ENCODE measurements around the gene GM2A.

GM2A gene

DNA sequence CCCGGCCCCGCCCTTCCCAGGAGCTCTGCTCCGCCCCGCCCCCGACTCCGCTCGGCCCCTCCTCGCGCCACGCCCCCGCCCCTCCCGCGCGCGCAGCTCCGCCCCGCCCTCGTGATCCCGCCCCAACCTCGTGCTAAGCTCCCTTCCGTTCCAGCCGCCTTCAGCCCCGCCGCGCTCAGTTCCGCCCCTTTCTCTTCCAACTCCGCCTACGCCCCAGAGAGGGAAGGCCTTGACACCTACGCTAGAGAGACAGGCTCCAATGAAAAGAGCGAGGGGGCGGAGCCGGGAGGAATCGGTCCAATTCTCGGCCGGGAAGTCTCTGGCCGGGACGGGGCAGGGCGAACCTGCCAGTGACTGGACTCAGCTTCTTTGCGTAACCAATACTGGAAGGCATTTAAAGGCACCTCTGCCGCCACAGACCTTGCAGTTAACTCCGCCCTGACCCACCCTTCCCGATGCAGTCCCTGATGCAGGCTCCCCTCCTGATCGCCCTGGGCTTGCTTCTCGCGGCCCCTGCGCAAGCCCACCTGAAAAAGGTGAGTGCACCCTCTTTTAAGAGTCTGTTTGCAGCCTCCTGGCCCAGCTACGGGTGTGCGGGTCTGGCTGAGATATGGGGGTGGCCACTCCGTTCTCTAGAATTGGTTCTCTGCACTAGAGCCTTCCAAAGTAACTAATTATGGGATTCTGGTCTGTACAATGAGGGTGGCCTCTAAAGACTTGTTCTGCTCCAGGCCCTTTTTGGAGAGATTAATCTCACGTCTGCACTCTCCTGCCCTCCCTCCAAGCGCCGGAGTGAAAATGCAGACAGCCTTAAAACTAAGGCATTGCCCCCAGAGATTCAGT lies at the start of gene GM2A:
Gene GM2A (plus strand): TSS at position 424 of the 843 bp plus-strand sequence. CDS start 32 bp downstream, at position 456.
- peak; percentile 97 for DNase-seq (ENCODE audit: low read depth, low spot score)
- H3K27ac ChIP-seq, result peak within 1 kb of the TSS; percentile 89

DNA sequence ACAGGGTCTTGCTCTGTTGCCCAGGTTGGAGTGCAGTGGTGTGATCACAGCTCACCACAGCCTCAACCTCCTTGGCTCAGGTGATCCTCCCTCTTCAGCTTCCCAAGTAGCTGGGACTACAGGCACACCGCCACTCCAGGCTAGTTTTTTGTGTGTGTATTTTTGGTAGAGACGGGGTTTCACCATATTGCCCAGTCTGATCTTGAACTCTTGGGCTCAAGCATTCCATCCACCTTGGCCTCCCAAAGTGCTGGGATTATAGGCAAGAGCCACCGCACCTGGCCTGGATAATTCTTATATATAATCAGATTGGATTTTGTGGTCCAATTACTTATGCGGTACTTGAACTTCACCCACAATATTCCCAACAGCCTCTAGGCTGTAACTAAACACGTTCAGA lies 48.9 kb upstream of the GM2A start:
- no peak overlapping the region for H3K27ac ChIP-seq
- no peak for DNase-seq (ENCODE audit: low read depth, low spot score)

DNA sequence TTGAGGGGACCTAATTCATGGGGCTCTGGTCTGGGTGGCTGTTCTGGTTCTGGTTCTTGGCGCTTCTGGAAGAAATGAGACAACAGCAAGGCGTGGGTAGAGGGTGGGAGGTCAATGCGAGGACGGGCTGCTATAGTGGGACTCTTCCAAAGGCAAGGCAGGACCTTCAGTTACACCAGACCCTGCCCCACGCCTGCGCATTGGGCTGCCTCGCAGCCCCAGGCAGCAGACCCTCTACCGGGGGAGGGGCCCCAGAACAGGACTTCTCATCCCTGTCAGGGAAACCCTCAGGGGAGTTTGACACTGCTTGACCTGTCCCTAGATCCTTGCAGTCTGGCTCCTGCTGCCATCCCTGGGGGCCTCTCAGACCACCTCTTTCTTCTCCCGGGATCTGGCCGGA lies 47.6 kb upstream of the GM2A start:
- no peak for DNase-seq (ENCODE audit: low read depth, low spot score)
- H3K27ac ChIP-seq, result no peak overlapping the region

DNA sequence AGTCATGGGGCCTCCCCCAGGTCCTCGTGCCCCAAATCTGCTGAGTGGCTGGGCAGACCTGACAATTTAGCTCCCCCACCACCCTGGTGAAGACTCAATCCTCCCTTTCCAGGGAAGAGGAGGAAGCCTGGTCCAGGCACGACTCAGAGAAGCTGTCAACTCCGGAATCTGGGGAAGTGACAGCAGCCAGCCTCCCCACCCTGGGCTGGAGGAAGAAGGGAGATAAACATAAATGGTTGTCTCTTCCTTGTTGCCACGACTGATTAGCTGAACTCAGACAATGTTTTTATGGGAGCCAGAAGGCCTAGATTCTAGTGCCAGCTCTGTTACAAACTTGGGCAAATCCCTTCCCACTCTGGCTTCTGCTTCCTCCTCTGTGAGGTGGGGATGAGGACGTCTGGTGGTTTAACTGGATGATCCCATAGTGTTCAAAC lies 44.5 kb upstream of the GM2A start:
- DNase-seq (ENCODE audit: low read depth, low spot score), result no peak
- no peak overlapping the region for H3K27ac ChIP-seq

DNA sequence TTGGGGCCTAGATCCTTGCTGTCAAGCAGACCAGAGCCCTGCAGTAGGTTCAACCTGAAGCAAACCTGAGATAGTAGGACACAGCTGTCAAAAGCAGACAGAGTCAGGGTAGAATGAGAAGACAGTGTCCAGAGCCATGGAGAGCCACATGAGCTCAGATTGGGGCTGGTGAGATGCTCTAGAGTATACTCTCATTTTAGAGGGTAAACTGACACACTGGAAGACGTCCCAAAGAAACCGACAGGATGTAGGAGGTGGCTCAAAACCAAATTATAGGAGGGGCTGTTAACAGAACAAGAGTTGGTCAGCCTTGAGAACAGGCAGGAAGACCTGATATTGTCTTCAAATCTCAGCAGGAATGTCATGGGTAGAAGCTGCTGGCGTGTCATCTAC lies 40.6 kb upstream of the GM2A start:
- DNase-seq (ENCODE audit: low read depth, low spot score), result no peak
- no peak overlapping the region for H3K27ac ChIP-seq

DNA sequence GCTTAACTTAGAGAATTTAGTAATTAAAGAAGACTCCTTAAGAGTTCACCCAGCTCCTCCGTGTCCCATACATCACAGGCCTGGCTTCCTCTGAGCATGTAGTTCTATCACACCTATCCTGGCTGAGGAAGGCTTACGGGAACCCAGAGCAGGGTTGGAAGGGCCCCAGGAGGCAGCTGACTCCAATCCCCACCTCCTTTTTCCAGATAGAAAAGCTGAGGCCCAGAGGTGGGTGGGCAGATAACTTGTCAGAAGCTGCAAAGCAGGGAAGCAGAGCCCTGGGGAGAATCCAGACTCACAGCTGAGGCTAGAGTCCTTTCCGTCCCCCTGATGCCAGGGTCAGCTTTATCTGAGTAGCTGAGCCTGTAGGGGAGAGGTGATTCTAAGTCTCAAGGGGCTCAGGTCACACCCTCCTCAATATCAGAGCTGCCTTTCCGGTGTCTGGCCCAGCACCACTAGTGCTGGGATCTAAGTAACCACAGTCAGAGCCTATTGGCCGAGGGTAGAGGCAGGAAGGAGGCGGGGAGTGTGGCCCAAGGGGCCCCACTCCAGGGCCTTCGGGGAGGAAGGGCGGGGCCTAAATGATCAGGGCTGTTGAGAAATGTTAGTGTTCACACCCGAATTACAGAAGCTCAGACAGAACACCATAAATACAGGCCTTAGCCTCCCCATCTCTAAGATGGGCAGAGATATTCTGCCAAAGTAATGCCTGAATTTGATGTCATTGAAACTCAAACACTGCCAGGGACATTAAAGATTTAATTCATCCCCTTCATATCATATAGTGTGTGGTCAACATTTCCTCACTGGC lies 39.0 kb upstream of the GM2A start:
- H3K27ac ChIP-seq, result no peak overlapping the region

DNA sequence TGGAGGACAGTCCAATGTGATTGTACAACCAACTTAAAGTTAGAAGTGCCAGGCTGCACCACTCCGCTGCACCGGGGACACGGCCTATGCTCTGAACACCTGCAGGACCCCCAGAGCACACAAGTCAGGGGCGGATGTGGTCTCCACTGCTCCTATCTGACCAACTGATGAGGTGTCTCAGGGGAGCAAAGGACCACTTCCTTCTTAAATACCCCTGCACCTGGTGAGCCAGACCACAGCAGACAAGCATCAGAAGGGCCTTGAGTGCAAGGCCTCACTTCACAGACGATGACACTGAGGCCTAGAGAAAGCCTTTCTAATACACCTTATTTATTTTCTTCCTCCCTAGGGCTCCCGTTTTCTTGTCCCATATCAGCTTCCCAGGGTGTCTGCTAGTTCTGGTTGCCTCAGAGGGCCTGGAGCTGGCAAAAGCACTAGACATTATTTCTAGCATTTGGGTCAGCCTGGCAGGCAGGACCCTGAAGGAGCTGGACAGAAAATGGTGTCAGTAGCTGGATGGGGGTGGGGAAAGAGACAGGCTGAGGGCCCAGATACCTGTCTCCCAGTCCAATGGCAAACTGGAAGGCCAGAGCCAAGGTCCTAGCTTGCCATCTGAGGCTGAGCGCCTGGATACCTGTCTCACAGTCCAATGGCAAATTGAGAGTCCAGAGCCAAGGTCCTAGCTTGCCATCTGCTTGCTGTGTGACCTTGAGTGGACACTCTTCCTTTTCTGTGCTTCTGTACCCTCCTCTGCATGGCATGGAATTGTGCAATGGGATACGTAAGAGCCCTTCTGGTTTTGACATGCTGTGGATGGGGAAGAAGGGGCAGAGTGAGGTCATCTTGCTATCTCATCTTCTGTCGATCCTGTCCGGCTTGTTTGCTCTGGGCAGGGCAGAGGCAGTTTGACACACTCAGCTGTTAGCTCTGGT lies 38.1 kb upstream of the GM2A start:
- no peak overlapping the region for H3K27ac ChIP-seq
- DNase-seq (ENCODE audit: low read depth, low spot score), result no peak

More for the DNA sequence above, 39.0 kb upstream of the GM2A start:
- DNase-seq (ENCODE audit: low read depth, low spot score), result no peak

DNA sequence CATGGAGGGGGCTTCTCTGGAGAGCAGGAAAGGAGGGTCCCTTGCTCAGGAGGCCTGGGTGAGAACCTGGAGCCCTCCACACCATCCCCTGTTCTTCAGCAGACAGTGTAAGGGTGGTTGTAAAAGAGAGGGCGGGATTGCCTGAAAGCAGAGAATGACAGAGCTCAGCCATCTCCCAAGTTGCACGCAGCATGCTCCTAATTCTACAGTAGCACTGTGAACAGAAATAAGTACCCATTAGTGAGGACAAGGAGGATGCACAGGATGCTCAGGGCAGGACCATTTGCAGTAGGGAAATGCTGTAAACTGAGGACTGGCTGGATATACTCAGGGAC lies 37.5 kb upstream of the GM2A start:
- no peak overlapping the region for H3K27ac ChIP-seq
- DNase-seq (ENCODE audit: low read depth, low spot score), result no peak

DNA sequence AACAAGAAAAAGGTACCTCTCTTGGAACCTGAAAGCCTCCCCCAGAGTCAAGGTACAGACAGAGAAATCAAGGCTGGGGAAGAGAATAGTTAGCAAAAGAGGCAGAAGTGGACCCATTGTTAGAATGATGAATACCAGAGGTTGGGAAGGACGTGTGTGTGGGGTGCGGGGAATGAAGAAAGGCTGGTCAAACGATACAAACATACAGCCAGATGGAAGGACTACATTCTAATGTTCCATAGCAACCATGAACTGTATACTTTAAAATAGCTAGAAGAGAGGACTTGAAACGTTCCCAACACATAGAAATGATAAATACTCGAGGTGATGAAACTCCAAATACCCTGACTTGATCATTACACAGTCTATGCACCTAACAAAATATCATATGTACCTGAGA lies 36.2 kb upstream of the GM2A start:
- H3K27ac ChIP-seq, result no peak overlapping the region
- DNase-seq (ENCODE audit: low read depth, low spot score), result no peak

DNA sequence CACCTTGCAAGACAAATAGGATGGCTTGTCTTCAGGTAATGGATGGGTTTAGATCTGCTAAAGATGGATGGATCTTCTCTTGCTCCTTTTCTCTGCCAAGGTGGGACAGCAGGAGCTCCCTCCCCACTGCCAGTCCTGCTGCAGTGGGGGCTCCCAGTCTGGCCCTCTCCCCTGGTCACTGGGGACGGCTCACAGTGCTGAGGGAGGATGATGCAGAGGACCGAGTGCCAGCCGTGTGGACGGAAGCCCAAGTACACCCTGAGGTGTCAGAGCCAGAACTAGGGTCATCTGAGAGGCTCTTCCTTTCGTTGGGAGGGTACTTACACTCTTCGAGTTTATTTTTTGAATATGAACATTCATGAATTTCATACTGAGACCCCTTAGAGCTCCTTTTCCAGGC lies 34.8 kb upstream of the GM2A start:
- DNase-seq (ENCODE audit: low read depth, low spot score), result no peak
- no peak overlapping the region for H3K27ac ChIP-seq

DNA sequence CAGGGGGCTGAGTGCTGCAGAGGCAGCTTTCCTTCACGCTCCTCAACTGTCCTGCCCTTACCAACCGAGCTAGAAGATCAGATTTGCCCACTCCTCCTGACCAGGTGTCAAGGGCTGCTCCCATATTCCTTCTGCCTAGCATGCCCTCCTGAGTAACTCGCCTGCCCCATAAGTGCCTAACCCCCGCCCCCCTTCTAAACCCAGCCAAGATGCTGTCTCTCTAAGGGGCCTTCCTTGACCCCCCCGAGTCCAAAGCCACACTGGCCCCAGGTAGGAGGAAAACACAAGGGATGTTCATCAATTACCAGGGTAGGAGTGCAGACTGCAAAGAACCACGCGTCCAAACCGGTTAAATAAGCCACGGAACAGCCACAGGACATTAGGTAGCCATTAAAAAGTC lies 33.8 kb upstream of the GM2A start:
- H3K27ac ChIP-seq, result no peak overlapping the region
- no peak for DNase-seq (ENCODE audit: low read depth, low spot score)

DNA sequence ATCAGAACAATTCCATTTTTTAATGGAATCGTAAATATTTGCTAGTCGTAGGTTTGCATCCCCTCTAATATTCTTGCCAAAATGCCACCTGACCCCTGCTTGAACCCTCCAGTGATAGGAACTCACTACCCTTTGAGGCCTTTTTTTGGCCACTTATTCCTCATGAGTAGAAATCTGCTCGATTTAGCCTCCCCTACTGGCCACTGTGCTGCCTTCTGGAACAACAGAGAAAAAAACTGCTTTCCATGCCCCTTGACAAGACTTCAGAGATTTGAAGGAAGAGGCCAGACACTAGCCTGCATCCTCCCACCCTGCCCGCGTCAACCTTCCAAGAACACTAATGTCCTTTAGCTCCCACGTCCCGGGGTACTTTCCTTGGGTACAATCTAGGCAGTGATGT lies 33.2 kb upstream of the GM2A start:
- no peak for DNase-seq (ENCODE audit: low read depth, low spot score)
- no peak overlapping the region for H3K27ac ChIP-seq

DNA sequence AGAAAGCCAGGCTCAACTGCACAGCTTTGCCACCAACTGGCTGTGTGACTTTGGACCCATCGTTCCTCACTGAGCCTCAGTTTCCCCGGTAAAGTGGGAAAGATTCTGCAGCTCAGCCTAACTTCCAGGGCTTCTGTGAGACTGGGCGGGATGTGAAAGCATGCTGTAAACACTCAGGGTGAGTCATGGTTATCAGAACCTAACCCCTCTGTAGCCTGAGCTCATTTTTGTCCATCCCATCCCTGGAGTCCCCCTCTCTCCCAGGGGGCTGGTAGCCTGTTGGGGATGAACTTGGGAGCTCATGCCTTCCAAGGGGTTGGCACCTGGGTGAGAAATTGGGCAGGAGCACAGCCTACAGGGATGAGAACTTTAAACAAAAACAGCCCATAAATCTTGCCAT lies 31.4 kb upstream of the GM2A start:
- no peak overlapping the region for H3K27ac ChIP-seq
- no peak for DNase-seq (ENCODE audit: low read depth, low spot score)

DNA sequence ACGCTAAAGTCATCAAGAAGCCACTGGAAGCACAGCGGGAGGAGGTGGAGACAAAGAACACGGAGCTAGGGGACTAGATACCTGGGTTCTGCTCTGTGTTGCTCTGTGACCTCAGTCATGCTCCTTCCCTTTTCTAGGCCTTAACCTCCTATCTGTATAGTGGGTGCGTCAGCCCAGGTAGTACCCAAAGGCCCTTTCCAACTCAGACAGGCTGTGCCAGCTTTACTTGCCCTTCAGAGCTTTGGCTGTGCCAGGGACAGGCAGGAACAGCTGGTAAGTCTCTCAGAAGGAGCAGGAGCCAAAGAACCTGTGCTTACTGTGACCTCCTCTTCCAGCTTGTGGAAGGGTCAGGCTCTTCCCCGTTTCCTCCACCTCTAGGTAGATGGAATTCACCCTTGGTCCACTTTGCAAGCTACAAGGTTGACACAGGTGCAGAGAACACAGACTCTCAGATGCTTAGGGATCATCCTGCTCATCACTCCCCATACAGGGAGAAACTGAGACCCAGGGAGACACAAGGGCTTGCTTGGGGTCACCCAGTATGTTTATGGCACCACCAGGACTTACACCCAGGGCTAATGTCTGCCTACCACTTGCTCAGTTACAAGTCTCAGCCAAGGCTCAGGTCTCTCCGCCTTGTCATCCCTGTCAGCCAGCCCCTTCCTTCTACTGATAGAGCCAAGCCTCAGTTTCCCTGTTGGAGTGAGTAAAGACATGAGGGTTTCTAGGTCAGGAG lies 30.8 kb upstream of the GM2A start:
- DNase-seq (ENCODE audit: low read depth, low spot score), result no peak
- no peak overlapping the region for H3K27ac ChIP-seq

DNA sequence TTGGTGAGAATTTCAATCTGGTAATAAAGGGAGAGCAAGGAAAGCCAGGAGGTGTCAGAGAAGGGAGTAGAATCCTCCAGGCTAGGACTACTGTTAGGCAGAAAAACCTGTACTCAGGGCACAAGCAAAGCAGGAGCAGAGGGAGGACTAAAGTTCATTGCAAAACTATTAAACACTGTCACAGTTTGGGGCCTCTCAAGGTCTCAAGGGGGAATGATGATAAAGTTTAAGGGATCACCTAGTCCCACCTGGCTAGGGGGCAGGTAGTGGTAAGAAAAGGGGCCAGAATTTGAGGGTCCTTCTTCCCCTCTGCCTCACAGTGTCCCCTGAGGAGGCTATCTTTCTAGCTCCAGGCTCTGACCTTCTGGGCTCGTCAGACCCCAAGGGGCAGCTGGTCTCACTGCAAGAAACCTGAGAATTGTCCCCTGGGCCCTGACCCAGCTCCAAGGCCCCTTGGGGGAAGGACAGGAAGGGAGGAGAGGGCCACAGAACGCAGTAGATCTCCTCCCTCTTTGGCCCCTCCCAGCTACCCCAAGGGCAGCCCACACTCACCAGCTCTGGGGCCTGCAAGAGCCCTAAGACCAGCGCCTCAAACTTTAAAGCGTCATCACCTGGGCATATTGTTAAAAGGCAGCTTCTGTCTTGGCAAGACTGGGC lies 30.1 kb upstream of the GM2A start:
- no peak for DNase-seq (ENCODE audit: low read depth, low spot score)
- no peak overlapping the region for H3K27ac ChIP-seq

DNA sequence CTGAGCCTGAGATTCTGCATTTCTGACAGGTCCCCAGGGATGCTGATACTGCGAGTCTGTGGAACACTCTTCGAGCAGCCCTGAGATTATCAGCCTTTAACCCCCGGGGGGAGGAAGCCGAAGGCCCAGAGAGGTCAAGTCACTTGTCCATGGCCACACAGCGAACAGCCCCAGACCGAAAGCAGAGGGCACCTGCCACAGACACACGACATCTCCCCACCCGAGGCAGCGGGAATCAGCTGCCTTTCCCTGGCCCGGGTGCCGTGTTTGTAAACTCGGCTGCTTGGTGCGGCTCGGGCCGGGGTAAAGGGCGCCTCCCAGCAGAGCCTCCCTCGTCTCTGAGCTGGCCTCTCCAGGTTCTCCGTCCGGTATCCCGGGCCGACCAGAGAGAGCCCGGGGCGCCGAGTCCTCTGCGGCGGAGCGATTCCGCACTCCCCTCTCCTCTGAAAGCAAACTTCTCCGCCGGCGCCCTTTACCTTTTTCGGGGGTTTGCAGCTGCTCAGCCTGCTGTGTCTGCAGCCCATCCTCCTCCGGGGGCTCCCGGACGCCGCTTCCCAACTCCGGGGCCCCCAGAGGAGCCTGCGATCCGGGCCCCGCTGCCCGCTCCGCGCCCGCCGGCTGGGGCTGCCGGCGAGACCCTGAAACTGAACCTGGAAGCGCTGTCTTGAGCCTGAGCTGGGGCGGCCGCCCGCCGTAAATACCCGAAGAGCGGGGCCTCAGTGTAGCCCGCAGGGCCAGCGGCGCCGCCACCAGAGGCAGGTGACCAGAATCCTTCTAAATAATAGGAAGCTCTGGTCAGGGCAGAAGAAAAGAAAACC lies 29.3 kb upstream of the GM2A start, which contains the start of gene CCDC69:
Gene CCDC69 (minus strand): TSS at position 646 of the 818 bp plus-strand sequence. CDS start 122 bp downstream, at position 524.
- DNase-seq (ENCODE audit: low read depth, low spot score), result no peak
- H3K27ac ChIP-seq, result no peak within 1 kb of the TSS

DNA sequence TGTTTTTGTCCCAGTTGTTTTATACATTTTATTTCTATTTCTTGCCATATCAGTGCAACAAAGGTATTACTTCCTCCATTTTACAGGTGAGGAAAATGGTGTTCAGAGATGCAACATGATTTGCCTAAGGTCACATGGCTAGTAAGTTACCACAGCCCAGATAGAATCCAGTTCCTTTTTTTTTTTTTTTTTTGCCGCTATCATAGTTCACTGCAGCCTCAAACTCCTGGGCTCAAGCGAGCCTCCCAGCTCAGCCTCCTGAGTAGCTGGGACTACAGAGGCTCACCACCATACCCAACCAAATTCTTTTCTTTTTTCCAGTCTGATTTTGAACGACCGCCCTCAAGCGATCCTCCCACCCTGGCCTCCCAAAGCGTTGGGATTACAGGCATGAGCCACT lies 28.6 kb upstream of the GM2A start:
- DNase-seq (ENCODE audit: low read depth, low spot score), result no peak

DNA sequence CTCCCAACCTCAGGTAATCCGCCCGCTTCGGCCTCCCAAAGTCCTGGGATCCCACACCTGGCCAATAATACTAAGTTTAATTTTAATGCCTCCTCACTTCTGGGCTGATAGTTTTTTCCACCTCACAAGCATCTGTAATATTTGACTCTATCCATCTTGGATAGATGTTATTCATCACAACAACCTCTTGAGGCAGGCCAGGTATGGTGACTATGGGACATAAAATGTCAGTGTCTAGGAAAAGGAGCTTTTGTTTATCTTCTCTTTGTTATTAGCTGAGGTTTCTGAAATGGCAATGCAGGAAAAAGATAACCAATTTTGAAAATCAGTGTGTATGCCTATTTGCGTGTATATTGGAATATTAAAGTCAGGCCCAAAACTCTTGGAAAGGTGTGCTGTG lies 27.9 kb upstream of the GM2A start:
- no peak for DNase-seq (ENCODE audit: low read depth, low spot score)

More for the DNA sequence above, 28.6 kb upstream of the GM2A start:
- no peak overlapping the region for H3K27ac ChIP-seq

More for the DNA sequence above, 27.9 kb upstream of the GM2A start:
- no peak overlapping the region for H3K27ac ChIP-seq

Data from epithelial cell of prostate (primary cell).